GM06990 (cell line): ENCODE measurements around the gene GRIK2.

Experiments used
- DNase-seq: peaks from one replicate; pipeline ENCODE4 v3.0.0-alpha.2; 2011; ENCODE audit not compliant: insufficient read length; ENCODE audit errors: extremely low read depth
- H3K27me3 ChIP-seq: replicated peaks from 2 replicates; pipeline ENCODE4 v1.6.0; 2011; ENCODE audit warnings: low read length; ENCODE audit not compliant: control insufficient read depth, insufficient read depth
- H3K36me3 ChIP-seq: 2 replicates; pipeline ENCODE4 v1.5.1; 2011; ENCODE audit warnings: low read length; ENCODE audit not compliant: control insufficient read depth, insufficient read depth
- H3K4me3 ChIP-seq: replicated peaks from 2 replicates; pipeline ENCODE4 v1.5.1; 2011; ENCODE audit warnings: low read depth, mild to moderate bottlenecking, control low read depth, low read length
- CTCF ChIP-seq: IDR thresholded peaks from 2 replicates; pipeline ENCODE4 v1.5.1; 2011; ENCODE audit warnings: low read length, control low read depth, mild to moderate bottlenecking, inconsistent platforms; ENCODE audit not compliant: insufficient read depth, poor library complexity, severe bottlenecking

GRIK2 gene

GRCh38 chr6:101683884-101684283 is 290.4 kb downstream of the GRIK2 start:
- no peak for DNase-seq
- Histone ChIP-seq H3K4me3 (no peak overlapping the region), H3K27me3 (no peaks in the 10 kb centered on the region), H3K36me3 (no peaks in the 10 kb centered on the region)
- TF ChIP-seq CTCF = no peak

GRCh38 chr6:101686653-101687052 is 293.1 kb downstream of the GRIK2 start:
- TF ChIP-seq CTCF = peak; percentile 3
- DNase-seq = no peak
- Histone ChIP-seq H3K27me3 (no peaks in the 10 kb centered on the region), H3K4me3 (no peak overlapping the region), H3K36me3 (no peaks in the 10 kb centered on the region)

GRCh38 chr6:101689156-101689555 is 295.6 kb downstream of the GRIK2 start:
- TF ChIP-seq CTCF = no peak
- no peak for DNase-seq
- Histone ChIP-seq H3K4me3 (no peak overlapping the region), H3K36me3 (no peaks in the 10 kb centered on the region), H3K27me3 (no peaks in the 10 kb centered on the region)

GRCh38 chr6:101689695-101690094 is 296.2 kb downstream of the GRIK2 start:
- no peak for DNase-seq
- H3K27me3 ChIP-seq = no peaks in the 10 kb centered on the region
- H3K36me3 ChIP-seq = no peaks in the 10 kb centered on the region
- TF ChIP-seq CTCF = no peak
- H3K4me3 ChIP-seq = no peak overlapping the region

- DNase-seq = no peak
- Histone ChIP-seq H3K27me3 (no peaks in the 10 kb centered on the region), H3K36me3 (no peaks in the 10 kb centered on the region), H3K4me3 (no peak overlapping the region)
- no peak for TF ChIP-seq CTCF
Measured at GRCh38 chr6:101700655-101701054, 307.1 kb downstream of the GRIK2 start.

- no peak for TF ChIP-seq CTCF
- DNase-seq = no peak
- no peaks in the 10 kb centered on the region for H3K27me3 ChIP-seq
- H3K36me3 ChIP-seq = no peaks in the 10 kb centered on the region
- H3K4me3 ChIP-seq = no peak overlapping the region
Measured at GRCh38 chr6:101703311-101703710, 309.8 kb downstream of the GRIK2 start.
